Caco-2 (cell line): ENCODE data around the gene PMM2. TPM values are rescaled to one million over a fixed set of nuclear protein-coding genes. Genes with fewer than 3 reads are reported as not detected.

Source experiments
- BruUV-seq: library from RNA; stranded (reverse); fragments of 400-500 nt; replicated peaks from 2 replicates; lab custom pipeline; 2021; lab: Mats Ljungman, UMichigan
- CTCF ChIA-PET: fragments of 300-600 bp; sonication (Branson Sonifier 250); formaldehyde crosslinking; loops from one replicate; lab custom pipeline; 2022; ENCODE audit warnings: antibody characterized with exemption; lab: Charles Lee
- POLR2A ChIA-PET: fragments of 300-600 bp; sonication (Branson Sonifier 250); formaldehyde crosslinking; loops from one replicate; lab custom pipeline; 2022; ENCODE audit warnings: antibody characterized with exemption; lab: Charles Lee
- DNase-seq, 2 experiments: peaks; one replicate each; pipeline versions ENCODE4 v3.0.0 to v3.0.0-alpha.2; 2020 to 2022
- H3K27me3 ChIP-seq: replicated peaks from 2 replicates; pipeline ENCODE4 v1.6.0; 2011; ENCODE audit warnings: low read length; ENCODE audit not compliant: control insufficient read depth, insufficient read depth
- H3K36me3 ChIP-seq: 2 replicates; pipeline ENCODE4 v1.5.1; 2011; ENCODE audit warnings: low read length; ENCODE audit not compliant: control insufficient read depth, insufficient read depth
- H3K4me1 ChIP-seq: fragments of 250-450 bp; sonication (Bioruptor Pico); 2 replicates; pipeline ENCODE4 v1.5.1; 2020; ENCODE audit warnings: mild to moderate bottlenecking
- H3K4me3 ChIP-seq: 2 replicates; pipeline ENCODE4 v1.5.1; 2011; ENCODE audit warnings: low read depth, mild to moderate bottlenecking, control low read depth, low read length
- H3K9me3 ChIP-seq: fragments of 250-450 bp; sonication (Bioruptor Pico); 2 replicates; pipeline ENCODE4 v1.5.1; 2020; ENCODE audit warnings: mild to moderate bottlenecking, moderate library complexity
- H3K27ac Mint-ChIP-seq: one replicate; pipeline ENCODE4 v1.8.0; 2022; ENCODE audit warnings: mixed read lengths; ENCODE audit not compliant: unreplicated experiment
- H3K27me3 Mint-ChIP-seq: one replicate; pipeline ENCODE4 v1.8.0; 2022; ENCODE audit warnings: mixed read lengths; ENCODE audit not compliant: insufficient read depth, unreplicated experiment
- H3K36me3 Mint-ChIP-seq: one replicate; pipeline ENCODE4 v1.8.0; 2022; ENCODE audit warnings: mild to moderate bottlenecking, mixed read lengths; ENCODE audit not compliant: insufficient read depth, unreplicated experiment
- H3K4me1 Mint-ChIP-seq: one replicate; pipeline ENCODE4 v1.8.0; 2022; ENCODE audit warnings: low read depth, mixed read lengths; ENCODE audit not compliant: unreplicated experiment
- H3K4me3 Mint-ChIP-seq: one replicate; pipeline ENCODE4 v1.8.0; 2022; ENCODE audit warnings: mild to moderate bottlenecking, moderate library complexity, mixed read lengths; ENCODE audit not compliant: unreplicated experiment
- H3K9me3 Mint-ChIP-seq: one replicate; pipeline ENCODE4 v1.8.0; 2022; ENCODE audit warnings: mixed read lengths; ENCODE audit not compliant: unreplicated experiment
- intact Hi-C: fragments of 100-400 bp; cut with micrococcal nuclease; formaldehyde crosslinking; loops from one replicate; pipeline ENCODE4 v1.10.0; 2022; ENCODE audit not compliant: unreplicated experiment
- total RNA-seq: library from RNA; stranded (reverse); gene quantifications from 2 replicates; pipeline ENCODE4 v1.2.3, GENCODE V29; 2022
- TF ChIP-seq, protein P1 (sequence below), 2 experiments: fragments of 200-600 bp in 1 of 2; IDR thresholded peaks; 1 replicate in 1 of 2; 2 replicates in 1 of 2; pipeline versions ENCODE4 v1.5.1 to v1.8.0; 2011 to 2022; ENCODE audit warnings: antibody characterized with exemption in 1 of 2, control low read depth in 1 of 2, inconsistent platforms in 1 of 2, low read depth in 1 of 2, low read length in 1 of 2, mild to moderate bottlenecking in 1 of 2, moderate library complexity in 1 of 2; ENCODE audit not compliant: insufficient read depth in 1 of 2, severe bottlenecking in 1 of 2, unreplicated experiment in 1 of 2

The PMM2 gene
- total RNA-seq, 1 experiment from 2014 or later, result 69.0 TPM

DNA sequence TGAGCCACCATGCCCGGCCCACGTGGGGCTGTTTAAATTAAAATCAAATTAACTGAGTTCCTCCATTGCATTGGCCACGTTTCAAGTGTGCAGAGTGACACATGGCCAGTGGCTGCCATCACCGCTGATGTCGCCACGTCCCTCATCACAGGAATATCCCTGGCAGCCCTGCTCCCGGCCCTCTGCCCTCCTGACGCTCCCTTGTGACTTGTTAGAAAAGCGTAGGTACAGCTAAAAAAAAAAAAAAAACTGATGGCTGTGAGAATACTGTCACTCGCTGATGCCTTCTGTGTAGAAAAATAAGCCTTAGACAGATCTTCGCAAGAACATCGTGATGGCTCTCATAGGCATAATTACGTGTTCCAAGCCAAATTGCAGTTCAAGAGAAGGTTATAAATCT is 49.5 kb downstream of the PMM2 start:
- BruUV-seq, result no TSS peak
- H3K27me3 ChIP-seq, result no peaks in the 10 kb centered on the region
- no peaks in the 10 kb centered on the region for H3K27me3 Mint-ChIP-seq
- peaks cover 14% of the 10 kb centered on the region for H3K4me1 Mint-ChIP-seq
- intact Hi-C loops, result no loop called here
- H3K4me3 Mint-ChIP-seq, result no peak overlapping the region
- H3K4me1 ChIP-seq, result no peaks in the 10 kb centered on the region
- no peak overlapping the region for H3K27ac Mint-ChIP-seq
- DNase-seq, result no peak
- peaks cover 64% of the 10 kb centered on the region for H3K36me3 Mint-ChIP-seq
- no peaks in the 10 kb centered on the region for H3K9me3 ChIP-seq
- CTCF ChIA-PET, result no interaction called here
- POLR2A ChIA-PET, result no interaction called here
- TF ChIP-seq, protein P1, sequence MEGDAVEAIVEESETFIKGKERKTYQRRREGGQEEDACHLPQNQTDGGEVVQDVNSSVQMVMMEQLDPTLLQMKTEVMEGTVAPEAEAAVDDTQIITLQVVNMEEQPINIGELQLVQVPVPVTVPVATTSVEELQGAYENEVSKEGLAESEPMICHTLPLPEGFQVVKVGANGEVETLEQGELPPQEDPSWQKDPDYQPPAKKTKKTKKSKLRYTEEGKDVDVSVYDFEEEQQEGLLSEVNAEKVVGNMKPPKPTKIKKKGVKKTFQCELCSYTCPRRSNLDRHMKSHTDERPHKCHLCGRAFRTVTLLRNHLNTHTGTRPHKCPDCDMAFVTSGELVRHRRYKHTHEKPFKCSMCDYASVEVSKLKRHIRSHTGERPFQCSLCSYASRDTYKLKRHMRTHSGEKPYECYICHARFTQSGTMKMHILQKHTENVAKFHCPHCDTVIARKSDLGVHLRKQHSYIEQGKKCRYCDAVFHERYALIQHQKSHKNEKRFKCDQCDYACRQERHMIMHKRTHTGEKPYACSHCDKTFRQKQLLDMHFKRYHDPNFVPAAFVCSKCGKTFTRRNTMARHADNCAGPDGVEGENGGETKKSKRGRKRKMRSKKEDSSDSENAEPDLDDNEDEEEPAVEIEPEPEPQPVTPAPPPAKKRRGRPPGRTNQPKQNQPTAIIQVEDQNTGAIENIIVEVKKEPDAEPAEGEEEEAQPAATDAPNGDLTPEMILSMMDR (IDR thresholded peaks at IDR 0.05; ENCODE audit: insufficient read depth in 1 of 2, low read depth in 1 of 2, low read length in 1 of 2, severe bottlenecking in 1 of 2, unreplicated experiment in 1 of 2), result no peak
- no peak overlapping the region for H3K4me3 ChIP-seq
- H3K36me3 ChIP-seq, result peaks cover 4% of the 10 kb centered on the region; the same call in 1 of the 2 replicates
- H3K9me3 Mint-ChIP-seq, result no peaks in the 10 kb centered on the region

DNA sequence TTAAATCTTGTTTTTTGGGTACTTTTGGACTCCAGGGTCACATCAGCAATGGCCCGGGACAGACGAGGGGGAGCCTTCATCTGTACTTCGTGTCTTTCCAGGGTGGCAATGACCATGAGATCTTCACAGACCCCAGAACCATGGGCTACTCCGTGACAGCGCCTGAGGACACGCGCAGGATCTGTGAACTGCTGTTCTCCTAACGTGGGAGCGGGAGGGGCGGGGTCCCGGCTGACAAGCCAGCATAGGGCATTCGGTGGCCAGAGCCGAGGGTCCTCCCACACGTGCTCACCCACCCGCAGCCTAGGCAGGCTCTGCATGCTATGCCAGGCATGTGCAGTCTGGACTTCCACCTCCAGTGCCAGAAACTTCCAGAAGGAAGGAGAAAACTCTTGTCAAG is 50.0 kb downstream of the PMM2 start:
- intact Hi-C loops, result no loop called here
- no peaks in the 10 kb centered on the region for H3K9me3 ChIP-seq
- H3K4me1 ChIP-seq, result no peaks in the 10 kb centered on the region
- H3K36me3 ChIP-seq, result peaks cover 4% of the 10 kb centered on the region; the same call in 1 of the 2 replicates
- CTCF ChIA-PET, result no interaction called here
- no peak overlapping the region for H3K4me3 ChIP-seq
- DNase-seq, result no peak
- Mint-ChIP-seq H3K9me3 (no peaks in the 10 kb centered on the region), H3K4me1 (peaks cover 9% of the 10 kb centered on the region), H3K4me3 (no peak overlapping the region), H3K27ac (no peak overlapping the region), H3K27me3 (no peaks in the 10 kb centered on the region), H3K36me3 (peaks cover 67% of the 10 kb centered on the region)
- H3K27me3 ChIP-seq, result no peaks in the 10 kb centered on the region
- TF ChIP-seq, protein P1 (IDR thresholded peaks at IDR 0.05; ENCODE audit: insufficient read depth in 1 of 2, low read depth in 1 of 2, low read length in 1 of 2, severe bottlenecking in 1 of 2, unreplicated experiment in 1 of 2), result no peak
- POLR2A ChIA-PET, result no interaction called here
- no TSS peak for BruUV-seq

DNA sequence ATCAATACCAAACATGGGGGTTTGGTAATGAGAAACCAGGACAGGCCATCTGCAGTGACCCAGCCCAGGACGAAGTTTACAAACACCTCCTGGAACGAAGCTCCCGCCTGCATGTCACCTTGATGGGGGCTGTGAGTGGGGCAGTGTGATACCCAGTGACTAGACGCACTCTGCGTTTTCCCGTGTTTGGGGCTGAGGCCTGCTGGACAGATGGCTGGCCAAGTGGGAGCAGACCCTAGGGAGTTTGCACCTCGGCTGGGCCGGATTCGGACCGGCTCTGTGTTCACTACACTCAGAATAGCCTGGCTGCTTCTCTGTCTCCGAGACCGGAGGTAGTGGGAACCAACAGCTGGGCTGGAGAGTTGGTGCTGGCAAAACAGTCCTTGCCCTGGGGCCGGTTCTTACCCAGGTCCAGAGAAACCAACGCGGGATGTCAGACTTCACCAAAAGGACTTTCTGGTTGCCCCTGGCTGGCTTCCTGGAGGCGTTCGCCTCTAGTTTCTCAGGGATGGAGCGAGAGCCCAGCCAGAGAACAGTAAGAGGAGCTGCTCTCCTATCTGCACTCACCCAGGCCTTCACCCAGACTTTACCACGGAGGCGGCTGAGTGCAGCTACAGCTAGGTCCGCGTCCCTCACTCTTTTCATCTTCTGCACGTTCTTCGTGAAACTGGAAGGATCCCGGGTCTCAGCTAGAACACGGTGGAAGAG is 50.7 kb downstream of the PMM2 start:
- H3K27me3 ChIP-seq, result no peaks in the 10 kb centered on the region
- intact Hi-C loops, result no loop called here
- Mint-ChIP-seq H3K4me3 (no peak overlapping the region), H3K27ac (no peak overlapping the region), H3K9me3 (no peaks in the 10 kb centered on the region), H3K36me3 (peaks cover 73% of the 10 kb centered on the region), H3K4me1 (peaks cover 7% of the 10 kb centered on the region), H3K27me3 (no peaks in the 10 kb centered on the region)
- no peak for DNase-seq
- H3K4me1 ChIP-seq, result no peaks in the 10 kb centered on the region
- no peaks in the 10 kb centered on the region for H3K9me3 ChIP-seq
- ChIA-PET CTCF (no interaction called here), POLR2A (no interaction called here)
- no peak overlapping the region for H3K4me3 ChIP-seq
- TF ChIP-seq, protein P1 (IDR thresholded peaks at IDR 0.05; ENCODE audit: insufficient read depth in 1 of 2, low read depth in 1 of 2, low read length in 1 of 2, severe bottlenecking in 1 of 2, unreplicated experiment in 1 of 2), result no peak
- peaks cover 7% of the 10 kb centered on the region; the same call in 1 of the 2 replicates for H3K36me3 ChIP-seq
- BruUV-seq, result TSS peak; percentile 18
